Caco-2 (cell line): ENCODE measurements around the gene MFSD1. TPM values are rescaled to one million over a fixed set of nuclear protein-coding genes. Genes with fewer than 3 reads are reported as not detected.

Experiments
- BruUV-seq: library from RNA; stranded (reverse); fragments of 400-500 nt; replicated peaks from 2 replicates; lab custom pipeline; 2021; lab: Mats Ljungman, UMichigan
- CTCF ChIA-PET: fragments of 300-600 bp; sonication (Branson Sonifier 250); formaldehyde crosslinking; loops from one replicate; lab custom pipeline; 2022; ENCODE audit warnings: antibody characterized with exemption; lab: Charles Lee
- POLR2A ChIA-PET: fragments of 300-600 bp; sonication (Branson Sonifier 250); formaldehyde crosslinking; loops from one replicate; lab custom pipeline; 2022; ENCODE audit warnings: antibody characterized with exemption; lab: Charles Lee
- DNase-seq, 2 experiments: peaks; one replicate each; pipeline versions ENCODE4 v3.0.0 to v3.0.0-alpha.2; 2020 to 2022
- H3K27me3 ChIP-seq: replicated peaks from 2 replicates; pipeline ENCODE4 v1.6.0; 2011; ENCODE audit warnings: low read length; ENCODE audit not compliant: control insufficient read depth, insufficient read depth
- H3K36me3 ChIP-seq: 2 replicates; pipeline ENCODE4 v1.5.1; 2011; ENCODE audit warnings: low read length; ENCODE audit not compliant: control insufficient read depth, insufficient read depth
- H3K4me1 ChIP-seq: fragments of 250-450 bp; sonication (Bioruptor Pico); 2 replicates; pipeline ENCODE4 v1.5.1; 2020; ENCODE audit warnings: mild to moderate bottlenecking
- H3K4me3 ChIP-seq: 2 replicates; pipeline ENCODE4 v1.5.1; 2011; ENCODE audit warnings: low read depth, mild to moderate bottlenecking, control low read depth, low read length
- H3K9me3 ChIP-seq: fragments of 250-450 bp; sonication (Bioruptor Pico); 2 replicates; pipeline ENCODE4 v1.5.1; 2020; ENCODE audit warnings: mild to moderate bottlenecking, moderate library complexity
- H3K27ac Mint-ChIP-seq: one replicate; pipeline ENCODE4 v1.8.0; 2022; ENCODE audit warnings: mixed read lengths; ENCODE audit not compliant: unreplicated experiment
- H3K27me3 Mint-ChIP-seq: one replicate; pipeline ENCODE4 v1.8.0; 2022; ENCODE audit warnings: mixed read lengths; ENCODE audit not compliant: insufficient read depth, unreplicated experiment
- H3K36me3 Mint-ChIP-seq: one replicate; pipeline ENCODE4 v1.8.0; 2022; ENCODE audit warnings: mild to moderate bottlenecking, mixed read lengths; ENCODE audit not compliant: insufficient read depth, unreplicated experiment
- H3K4me1 Mint-ChIP-seq: one replicate; pipeline ENCODE4 v1.8.0; 2022; ENCODE audit warnings: low read depth, mixed read lengths; ENCODE audit not compliant: unreplicated experiment
- H3K4me3 Mint-ChIP-seq: one replicate; pipeline ENCODE4 v1.8.0; 2022; ENCODE audit warnings: mild to moderate bottlenecking, moderate library complexity, mixed read lengths; ENCODE audit not compliant: unreplicated experiment
- H3K9me3 Mint-ChIP-seq: one replicate; pipeline ENCODE4 v1.8.0; 2022; ENCODE audit warnings: mixed read lengths; ENCODE audit not compliant: unreplicated experiment
- intact Hi-C: fragments of 100-400 bp; cut with micrococcal nuclease; formaldehyde crosslinking; loops from one replicate; pipeline ENCODE4 v1.10.0; 2022; ENCODE audit not compliant: unreplicated experiment
- total RNA-seq: library from RNA; stranded (reverse); gene quantifications from 2 replicates; pipeline ENCODE4 v1.2.3, GENCODE V29; 2022
- TF ChIP-seq, protein P1 (sequence below), 2 experiments: fragments of 200-600 bp in 1 of 2; IDR thresholded peaks; 1 replicate in 1 of 2; 2 replicates in 1 of 2; pipeline versions ENCODE4 v1.5.1 to v1.8.0; 2011 to 2022; ENCODE audit warnings: antibody characterized with exemption in 1 of 2, control low read depth in 1 of 2, inconsistent platforms in 1 of 2, low read depth in 1 of 2, low read length in 1 of 2, mild to moderate bottlenecking in 1 of 2, moderate library complexity in 1 of 2; ENCODE audit not compliant: insufficient read depth in 1 of 2, severe bottlenecking in 1 of 2, unreplicated experiment in 1 of 2

Gene MFSD1
- total RNA-seq, 1 experiment from 2014 or later, result 16.9 TPM

DNA sequence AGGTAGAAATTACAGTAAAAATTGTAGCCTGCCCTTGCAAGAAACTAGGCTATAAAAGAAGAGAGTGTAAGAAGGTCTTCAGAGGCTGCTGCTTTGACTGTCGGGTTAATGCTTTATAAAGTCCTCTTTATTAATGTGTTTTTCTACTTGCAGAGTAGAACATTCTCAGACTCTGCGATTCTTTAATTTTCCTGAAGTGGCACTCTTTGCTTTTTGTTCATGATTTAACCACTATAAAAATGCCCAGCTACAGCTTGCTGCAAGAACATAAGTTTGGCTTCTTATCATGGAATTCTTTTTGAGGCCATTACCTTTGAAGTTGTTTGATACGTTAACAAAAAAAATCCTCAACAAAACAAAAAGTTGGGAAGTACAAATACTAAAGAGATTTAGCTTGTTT, 33.8 kb downstream of the MFSD1 start:
- DNase-seq, result no peak
- Mint-ChIP-seq H3K36me3 (no peaks in the 10 kb centered on the region), H3K4me1 (peaks cover 7% of the 10 kb centered on the region), H3K27ac (no peak overlapping the region), H3K4me3 (no peak overlapping the region), H3K9me3 (no peaks in the 10 kb centered on the region), H3K27me3 (peaks cover 27% of the 10 kb centered on the region)
- no peaks in the 10 kb centered on the region for H3K4me1 ChIP-seq
- H3K36me3 ChIP-seq, result no peaks in the 10 kb centered on the region
- BruUV-seq, result no TSS peak
- intact Hi-C loops, result no loop called here
- ChIA-PET POLR2A (no interaction called here), CTCF (no interaction called here)
- no peaks in the 10 kb centered on the region for H3K9me3 ChIP-seq
- TF ChIP-seq, protein P1, sequence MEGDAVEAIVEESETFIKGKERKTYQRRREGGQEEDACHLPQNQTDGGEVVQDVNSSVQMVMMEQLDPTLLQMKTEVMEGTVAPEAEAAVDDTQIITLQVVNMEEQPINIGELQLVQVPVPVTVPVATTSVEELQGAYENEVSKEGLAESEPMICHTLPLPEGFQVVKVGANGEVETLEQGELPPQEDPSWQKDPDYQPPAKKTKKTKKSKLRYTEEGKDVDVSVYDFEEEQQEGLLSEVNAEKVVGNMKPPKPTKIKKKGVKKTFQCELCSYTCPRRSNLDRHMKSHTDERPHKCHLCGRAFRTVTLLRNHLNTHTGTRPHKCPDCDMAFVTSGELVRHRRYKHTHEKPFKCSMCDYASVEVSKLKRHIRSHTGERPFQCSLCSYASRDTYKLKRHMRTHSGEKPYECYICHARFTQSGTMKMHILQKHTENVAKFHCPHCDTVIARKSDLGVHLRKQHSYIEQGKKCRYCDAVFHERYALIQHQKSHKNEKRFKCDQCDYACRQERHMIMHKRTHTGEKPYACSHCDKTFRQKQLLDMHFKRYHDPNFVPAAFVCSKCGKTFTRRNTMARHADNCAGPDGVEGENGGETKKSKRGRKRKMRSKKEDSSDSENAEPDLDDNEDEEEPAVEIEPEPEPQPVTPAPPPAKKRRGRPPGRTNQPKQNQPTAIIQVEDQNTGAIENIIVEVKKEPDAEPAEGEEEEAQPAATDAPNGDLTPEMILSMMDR (IDR thresholded peaks at IDR 0.05; ENCODE audit: insufficient read depth in 1 of 2, low read depth in 1 of 2, low read length in 1 of 2, severe bottlenecking in 1 of 2, unreplicated experiment in 1 of 2), result no peak
- no peak overlapping the region for H3K4me3 ChIP-seq
- no peaks in the 10 kb centered on the region for H3K27me3 ChIP-seq

GRCh38 chr3:158836312-158836711, 34.5 kb downstream of the MFSD1 start:
- no TSS peak for BruUV-seq
- no peaks in the 10 kb centered on the region for H3K36me3 ChIP-seq
- Mint-ChIP-seq H3K4me3 (no peak overlapping the region), H3K27ac (no peak overlapping the region), H3K4me1 (peaks cover 7% of the 10 kb centered on the region), H3K27me3 (peaks cover 30% of the 10 kb centered on the region), H3K9me3 (no peaks in the 10 kb centered on the region), H3K36me3 (no peaks in the 10 kb centered on the region)
- POLR2A ChIA-PET, result interaction anchor here (0.6 kb wide), 1 partner anchor 137 kb away, joined by 18 read pairs; no protein-coding TSS in a partner anchor
- intact Hi-C loops, result no loop called here
- H3K4me1 ChIP-seq, result no peaks in the 10 kb centered on the region
- H3K4me3 ChIP-seq, result no peak overlapping the region
- H3K27me3 ChIP-seq, result no peaks in the 10 kb centered on the region
- TF ChIP-seq, protein P1 (IDR thresholded peaks at IDR 0.05; ENCODE audit: insufficient read depth in 1 of 2, low read depth in 1 of 2, low read length in 1 of 2, severe bottlenecking in 1 of 2, unreplicated experiment in 1 of 2), result no peak
- CTCF ChIA-PET, result no interaction called here
- no peak for DNase-seq
- H3K9me3 ChIP-seq, result no peaks in the 10 kb centered on the region

DNA sequence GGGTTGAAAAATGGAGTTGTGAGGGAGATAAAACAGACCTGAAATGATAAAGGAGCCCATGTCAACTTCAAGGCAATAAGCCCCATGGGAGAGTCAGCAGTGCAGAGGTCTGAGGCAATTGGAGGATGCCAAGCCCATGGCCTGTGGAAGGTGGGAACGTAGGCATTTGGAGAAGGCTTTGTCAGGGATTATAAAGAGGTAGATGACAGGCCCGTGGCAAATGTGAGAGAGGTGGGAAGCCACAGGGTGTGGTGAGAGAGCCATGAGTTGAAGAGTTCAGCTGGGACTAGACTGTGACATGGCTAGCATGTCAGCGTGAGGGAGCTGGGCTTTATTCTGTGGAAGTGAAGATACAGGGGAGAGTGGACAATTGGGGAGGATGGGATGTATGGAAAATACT, 35.4 kb downstream of the MFSD1 start:
- no peaks in the 10 kb centered on the region for H3K4me1 ChIP-seq

More for the DNA sequence above, 35.4 kb downstream of the MFSD1 start:
- no peaks in the 10 kb centered on the region for H3K9me3 Mint-ChIP-seq
- H3K27ac Mint-ChIP-seq, result no peak overlapping the region
- ChIA-PET CTCF (no interaction called here), POLR2A (no interaction called here)
- TF ChIP-seq, protein P1 (IDR thresholded peaks at IDR 0.05; ENCODE audit: insufficient read depth in 1 of 2, low read depth in 1 of 2, low read length in 1 of 2, severe bottlenecking in 1 of 2, unreplicated experiment in 1 of 2), result no peak
- H3K27me3 Mint-ChIP-seq, result peaks cover 30% of the 10 kb centered on the region
- no peaks in the 10 kb centered on the region; the same call in 1 of the 2 replicates for H3K27me3 ChIP-seq
- H3K36me3 ChIP-seq, result no peaks in the 10 kb centered on the region
- no peak for DNase-seq
- BruUV-seq, result no TSS peak
- H3K4me3 Mint-ChIP-seq, result no peak overlapping the region
- no peak overlapping the region for H3K4me3 ChIP-seq
- peaks cover 7% of the 10 kb centered on the region for H3K4me1 Mint-ChIP-seq
- intact Hi-C loops, result no loop called here
- no peaks in the 10 kb centered on the region for H3K36me3 Mint-ChIP-seq
- no peaks in the 10 kb centered on the region for H3K9me3 ChIP-seq
